HG03575 (cell line): Measurements from ENCODE around the gene TEX101.
"Not testable (repeated sequence)": the region's sequence is repeated elsewhere in the genome, so short reads cannot be mapped to it uniquely, and the experiment has no call there.

Experiments
- ATAC-seq: cut with Tn5 transposase; IDR thresholded peaks from one replicate; pipeline ENCODE4 v1.9.1; 2021; ENCODE audit not compliant: unreplicated experiment, insufficient number of reproducible peaks, low FRiP score; ENCODE audit errors: extremely low read depth

TEX101 gene

GRCh38 chr19:43412441-43412840, 2.2 kb upstream of the TEX101 start:
- no peak for ATAC-seq

GRCh38 chr19:43416951-43417623, 2.4 kb downstream of the TEX101 start:
- no peak for ATAC-seq

- ATAC-seq, result no peak
Observed at GRCh38 chr19:43420954-43421353, 6.3 kb downstream of the TEX101 start.

- ATAC-seq, result no peak
Observed at GRCh38 chr19:43422000-43422688, 7.5 kb downstream of the TEX101 start.

- no peak for ATAC-seq
Observed at GRCh38 chr19:43422689-43423066, 8.0 kb downstream of the TEX101 start.

GRCh38 chr19:43423779-43424178, 9.1 kb downstream of the TEX101 start:
- no peak for ATAC-seq

GRCh38 chr19:43425567-43426392, 11.1 kb downstream of the TEX101 start:
- no peak for ATAC-seq

GRCh38 chr19:43429395-43429794, 14.7 kb downstream of the TEX101 start:
- ATAC-seq, result no peak

GRCh38 chr19:43430142-43430710, 15.5 kb downstream of the TEX101 start:
- ATAC-seq, result no peak

GRCh38 chr19:43430976-43431375, 16.3 kb downstream of the TEX101 start:
- no peak for ATAC-seq

GRCh38 chr19:43433358-43433673, 18.6 kb downstream of the TEX101 start:
- ATAC-seq, result no peak

- ATAC-seq, result no peak
Observed at GRCh38 chr19:43433689-43434088, 19.0 kb downstream of the TEX101 start.

- ATAC-seq, result no peak
Observed at GRCh38 chr19:43435775-43436174, 21.1 kb downstream of the TEX101 start.

GRCh38 chr19:43437284-43437683, 22.6 kb downstream of the TEX101 start:
- not testable (repeated sequence) for ATAC-seq

- no peak for ATAC-seq
Observed at GRCh38 chr19:43437712-43438111, 23.0 kb downstream of the TEX101 start.

GRCh38 chr19:43438291-43439031, 23.8 kb downstream of the TEX101 start:
- ATAC-seq, result no peak

- ATAC-seq, result no peak
Observed at GRCh38 chr19:43439032-43439708, 24.5 kb downstream of the TEX101 start.

- no peak for ATAC-seq
Observed at GRCh38 chr19:43439709-43440063, 25.0 kb downstream of the TEX101 start.

GRCh38 chr19:43441716-43442115, 27.0 kb downstream of the TEX101 start:
- ATAC-seq, result no peak
